Lower lobe of right lung (tissue), 2 donors: Measurements from ENCODE around the gene C9orf78. TPM values are rescaled to one million over a fixed set of nuclear protein-coding genes. Genes with fewer than 3 reads are reported as not detected.
A peak's percentile ranks its signal among the peaks of the same experiment; 100 is the strongest.

Experiments
- ATAC-seq, 2 donors: fragments of 200-7000 bp; cut with Tn5 transposase; one replicate each; pipeline ENCODE4 v1.9.1; 2020 to 2022; ENCODE audit warnings: mild to moderate bottlenecking in 2 of 2, moderate library complexity in 2 of 2
- DNase-seq: peaks from one replicate; pipeline ENCODE4 v3.0.0-alpha.2; 2020
- H3K27ac ChIP-seq: fragments of 200-600 bp; one replicate; pipeline ENCODE4 v1.8.0; 2022
- H3K27me3 ChIP-seq: fragments of 200-600 bp; one replicate; pipeline ENCODE4 v1.8.0; 2022; ENCODE audit warnings: low read depth
- H3K36me3 ChIP-seq: fragments of 200-600 bp; one replicate; pipeline ENCODE4 v1.8.0; 2022; ENCODE audit warnings: mild to moderate bottlenecking
- H3K4me1 ChIP-seq: fragments of 200-600 bp; one replicate; pipeline ENCODE4 v1.8.0; 2022
- H3K4me3 ChIP-seq: fragments of 200-600 bp; one replicate; pipeline ENCODE4 v1.8.0; 2022; ENCODE audit warnings: mild to moderate bottlenecking
- H3K9me3 ChIP-seq: fragments of 200-600 bp; one replicate; pipeline ENCODE4 v1.8.0; 2022
- CTCF ChIP-seq: fragments of 200-600 bp; IDR thresholded peaks from one replicate; pipeline ENCODE4 v1.8.0; 2022; ENCODE audit warnings: antibody characterized with exemption, mild to moderate bottlenecking
- intact Hi-C: fragments of 100-400 bp; cut with DNase I; formaldehyde crosslinking; loops from one replicate; pipeline ENCODE4 v1.11.0; 2022
- total RNA-seq: library from RNA; stranded (reverse); fragmentation: NEBNext Ultra II Directional; extraction: Animal tissue kit (Norgen Biotek cat#: 25700); gene quantifications from one replicate; pipeline ENCODE4 v1.2.1, GENCODE V29; 2021
- donor health status: DM: no; HTN: yes; CAD: no; lungs with severe emphysema.

C9orf78 gene
- total RNA-seq, 1 donor from 2014 or later = 42.0 TPM

- Histone ChIP-seq H3K4me1 (no peaks in the 10 kb centered on the region), H3K27ac (no peak overlapping the region)
Measured at GRCh38 chr9:129865668-129866320, 30.7 kb upstream of the C9orf78 start.

GRCh38 chr9:129864991-129865647 is 30.0 kb upstream of the C9orf78 start:
- no peak for ATAC-seq
- Histone ChIP-seq H3K27ac (no peak overlapping the region), H3K36me3 (peaks cover 63% of the 10 kb centered on the region), H3K4me3 (no peak overlapping the region), H3K27me3 (no peaks in the 10 kb centered on the region), H3K4me1 (no peaks in the 10 kb centered on the region), H3K9me3 (no peaks in the 10 kb centered on the region)
- no peak for TF ChIP-seq CTCF
- intact Hi-C loops = no loop called here
- DNase-seq = no peak

More at GRCh38 chr9:129865668-129866320, 30.7 kb upstream of the C9orf78 start:
- intact Hi-C loops = no loop called here
- no peak overlapping the region for H3K4me3 ChIP-seq
- ATAC-seq = no peak
- no peak for DNase-seq
- H3K27me3 ChIP-seq = no peaks in the 10 kb centered on the region
- no peak for TF ChIP-seq CTCF
- peaks cover 56% of the 10 kb centered on the region for H3K36me3 ChIP-seq
- H3K9me3 ChIP-seq = no peaks in the 10 kb centered on the region

GRCh38 chr9:129863059-129863690 is 28.1 kb upstream of the C9orf78 start:
- DNase-seq (no peak), ATAC-seq (peak; percentile 35 to 47)
- H3K27me3 ChIP-seq = no peaks in the 10 kb centered on the region
- no peaks in the 10 kb centered on the region for H3K4me1 ChIP-seq
- H3K9me3 ChIP-seq = no peaks in the 10 kb centered on the region
- H3K4me3 ChIP-seq = no peak overlapping the region
- H3K27ac ChIP-seq = no peak overlapping the region
- no peak for TF ChIP-seq CTCF
- intact Hi-C loops = no loop called here
- peaks cover 65% of the 10 kb centered on the region for H3K36me3 ChIP-seq

GRCh38 chr9:129861447-129861827 is 26.4 kb upstream of the C9orf78 start:
- no peaks in the 10 kb centered on the region for H3K9me3 ChIP-seq
- ATAC-seq = no peak
- no peak overlapping the region for H3K4me3 ChIP-seq
- H3K4me1 ChIP-seq = no peaks in the 10 kb centered on the region
- TF ChIP-seq CTCF = no peak
- peaks cover 72% of the 10 kb centered on the region for H3K36me3 ChIP-seq
- intact Hi-C loops = no loop called here
- H3K27me3 ChIP-seq = no peaks in the 10 kb centered on the region
- H3K27ac ChIP-seq = no peak overlapping the region
- DNase-seq = no peak

- intact Hi-C loops = no loop called here
- Histone ChIP-seq H3K4me1 (no peaks in the 10 kb centered on the region), H3K4me3 (no peak overlapping the region), H3K9me3 (no peaks in the 10 kb centered on the region), H3K36me3 (peaks cover 72% of the 10 kb centered on the region), H3K27ac (no peak overlapping the region), H3K27me3 (no peaks in the 10 kb centered on the region)
- DNase-seq (no peak), ATAC-seq (no peak)
- no peak for TF ChIP-seq CTCF
Measured at GRCh38 chr9:129860653-129861446, 25.8 kb upstream of the C9orf78 start.
